ENCODE data around the gene FOXN1.
"Not testable (repeated sequence)": the region's sequence is repeated elsewhere in the genome, so short reads cannot be mapped to it uniquely, and the experiment has no call there.

The FOXN1 gene

GRCh38 chr17:28500712-28501379, 5.3 kb upstream of the FOXN1 start:
- DNase-seq (ENCODE audit: low spot score) = no peak

DNA sequence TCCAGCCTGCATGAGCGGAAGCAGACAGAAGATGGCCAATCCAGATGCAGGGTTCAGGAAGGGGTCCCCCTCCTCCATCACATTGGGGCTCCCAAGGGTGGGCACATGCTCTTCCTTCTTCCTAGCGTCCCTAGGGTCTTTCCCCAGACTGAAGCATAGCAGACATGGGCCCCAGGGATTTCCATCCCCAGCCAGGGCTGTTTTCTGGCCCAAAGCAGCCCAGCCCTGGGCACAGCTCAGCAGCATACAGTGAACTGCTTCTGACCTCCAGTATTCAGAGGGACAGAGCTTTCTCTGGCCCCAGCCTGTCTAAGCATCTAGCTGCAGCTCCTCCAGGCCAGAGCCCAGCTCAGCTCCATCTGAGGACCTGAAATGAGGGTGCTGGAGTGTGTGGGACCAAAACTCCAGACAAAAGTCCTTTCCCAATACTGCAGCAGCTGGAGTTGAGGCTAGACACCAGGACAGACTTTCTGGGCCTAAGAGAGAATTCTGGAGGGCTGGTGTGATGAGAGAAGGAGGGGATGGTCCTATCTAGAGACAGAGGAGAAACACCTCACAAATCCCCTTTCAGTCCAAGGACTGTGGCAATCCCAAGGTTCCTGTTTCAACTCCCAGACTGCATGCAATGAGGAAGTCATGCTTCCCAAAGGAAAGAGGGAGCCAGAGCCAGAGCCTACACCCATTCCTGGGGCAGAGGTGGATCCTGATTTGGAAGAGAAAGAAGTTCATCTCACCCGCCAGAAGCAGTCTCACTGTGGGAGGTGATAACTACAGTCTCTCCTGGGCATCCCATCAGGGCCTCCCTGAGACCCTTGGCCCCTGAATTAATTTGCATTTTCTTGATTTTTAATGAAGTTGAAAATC, 4.5 kb upstream of the FOXN1 start:
- DNase-seq (ENCODE audit: low spot score) = no peak

GRCh38 chr17:28503420-28503819, 2.7 kb upstream of the FOXN1 start:
- DNase-seq (ENCODE audit: low spot score) = no peak

DNA sequence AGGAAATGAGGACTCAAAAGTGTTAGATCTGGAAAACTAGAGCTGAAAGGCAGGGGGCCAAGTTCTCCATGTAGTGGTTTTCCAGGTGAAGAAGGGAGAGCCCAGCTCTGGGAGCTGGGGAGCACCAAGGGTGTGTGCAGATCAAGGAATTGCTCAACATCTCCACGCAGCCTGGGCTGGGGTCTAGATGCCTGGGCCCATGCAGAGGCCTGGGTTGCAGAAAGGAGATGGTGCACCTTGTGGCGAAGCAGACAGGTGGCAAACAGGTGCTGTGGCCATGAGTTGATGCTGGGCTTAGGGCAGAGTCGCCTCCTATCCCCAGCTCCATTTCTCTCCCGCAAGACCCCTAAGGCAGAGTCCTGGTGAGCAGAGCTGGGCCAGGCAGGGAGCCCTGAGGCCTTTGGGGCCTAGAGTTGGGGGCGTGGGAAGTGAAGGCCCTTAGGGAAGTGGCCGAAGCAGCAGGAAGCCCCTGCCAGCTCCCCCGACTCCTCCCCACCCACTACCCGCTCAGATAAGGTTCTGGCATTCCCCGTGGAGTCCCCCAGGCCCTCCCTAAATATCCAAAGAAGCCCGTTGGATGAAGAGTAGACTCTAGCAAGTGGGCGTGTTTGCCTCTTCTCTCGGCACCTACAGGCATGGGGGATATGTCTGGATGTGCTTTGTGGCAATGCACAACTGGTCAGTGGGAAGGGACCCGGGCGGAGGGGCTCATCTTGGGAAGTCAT, 777 bp downstream of the FOXN1 start:
- DNase-seq (ENCODE audit: low spot score) = no peak

DNA sequence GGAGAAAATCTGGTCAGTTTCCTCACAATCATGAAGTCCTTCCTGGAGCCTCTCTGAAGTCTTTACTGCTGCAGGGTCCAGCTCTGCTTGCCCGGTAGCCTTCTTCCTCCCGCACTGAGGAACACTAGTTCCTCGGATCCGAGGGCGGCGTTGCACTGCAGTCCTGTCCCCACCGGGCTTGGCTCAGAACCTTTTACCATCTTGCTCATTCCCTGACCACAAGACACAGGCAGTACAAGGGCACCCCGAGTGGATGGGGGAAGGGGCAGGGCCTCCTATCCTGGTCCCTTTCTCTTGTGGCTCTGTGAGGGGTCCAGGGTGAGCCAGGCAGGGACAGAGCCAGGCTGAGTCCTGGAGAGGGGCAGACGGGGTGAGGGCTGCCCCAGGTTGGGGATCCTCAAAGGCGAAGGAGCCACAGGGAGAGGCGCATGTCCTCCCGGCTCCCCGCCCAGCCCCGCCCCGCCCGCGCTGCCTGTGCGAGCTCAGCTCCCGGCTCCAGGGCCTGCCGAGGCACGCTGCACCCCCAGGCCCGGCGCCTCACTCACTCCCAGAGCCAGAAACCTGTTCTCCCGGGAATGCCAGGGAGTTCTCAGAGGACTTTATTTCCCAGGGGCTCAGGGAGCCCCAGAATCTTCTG, 1.5 kb downstream of the FOXN1 start:
- peak; percentile 42 for DNase-seq (ENCODE audit: low spot score)

DNA sequence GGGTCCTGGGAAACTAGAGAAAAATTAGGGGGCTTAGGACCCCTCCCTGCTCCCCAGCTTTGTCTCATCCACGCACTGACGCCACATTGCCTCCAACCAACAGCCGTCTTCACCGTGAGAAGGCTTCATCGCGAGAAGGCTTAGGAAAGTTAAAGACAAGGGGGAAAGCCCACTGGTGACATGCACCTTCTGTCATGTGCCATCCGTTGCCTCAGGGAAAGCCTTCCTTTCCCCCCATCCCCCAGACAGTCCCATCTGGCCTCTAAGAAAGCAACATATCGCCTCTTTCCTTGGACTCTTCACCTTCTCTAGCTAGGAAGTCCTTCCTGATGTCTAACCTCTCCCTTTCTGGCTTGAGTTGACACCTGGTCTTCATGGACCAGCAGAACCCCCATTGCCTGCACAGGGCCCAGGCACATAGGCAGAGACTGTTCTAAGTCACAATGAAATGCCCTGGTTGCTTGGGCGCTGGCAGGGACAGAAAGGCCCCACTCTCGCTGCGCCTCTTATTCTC, 2.1 kb downstream of the FOXN1 start:
- DNase-seq (ENCODE audit: low spot score) = no peak

GRCh38 chr17:28509789-28510188, 3.6 kb downstream of the FOXN1 start:
- DNase-seq (ENCODE audit: low spot score) = no peak

DNA sequence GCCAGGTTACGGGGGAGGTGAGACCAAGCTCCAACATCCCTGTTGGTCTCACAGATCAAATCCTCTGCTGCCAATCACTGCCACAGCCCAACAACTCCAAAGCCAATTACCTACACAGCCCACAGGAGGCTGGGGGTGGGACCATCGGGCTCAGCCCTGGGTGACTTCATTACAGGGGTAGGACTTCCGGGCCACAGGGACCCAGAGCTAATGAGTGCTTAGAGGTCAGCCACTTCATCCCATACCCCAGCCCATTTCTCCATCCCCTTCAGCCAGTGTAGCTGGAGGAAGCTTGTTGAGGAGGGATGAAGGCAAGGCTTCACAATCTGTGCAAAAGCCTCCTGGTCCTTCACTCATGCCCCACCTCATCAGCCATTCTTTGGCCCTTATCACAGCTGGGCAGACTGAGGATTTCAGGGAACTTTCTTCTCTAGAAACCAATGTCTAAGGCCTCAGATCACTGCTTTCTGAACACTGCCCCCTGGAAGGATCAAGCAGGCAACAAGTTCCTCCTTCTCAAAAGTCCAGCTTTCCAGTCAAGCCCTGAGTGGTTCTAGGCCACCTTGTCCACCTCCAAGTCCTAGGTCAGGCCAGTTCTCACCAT, 5.8 kb downstream of the FOXN1 start:
- DNase-seq (ENCODE audit: low spot score) = no peak

- no peak for DNase-seq (ENCODE audit: low spot score)
These were observed 7.3 kb downstream of the FOXN1 start for GRCh38 chr17:28513476-28513875.

- DNase-seq (ENCODE audit: low spot score) = no peak
These were observed 8.4 kb downstream of the FOXN1 start for GRCh38 chr17:28514561-28515002.

GRCh38 chr17:28515518-28515917, 9.4 kb downstream of the FOXN1 start:
- DNase-seq (ENCODE audit: low spot score) = no peak

DNA sequence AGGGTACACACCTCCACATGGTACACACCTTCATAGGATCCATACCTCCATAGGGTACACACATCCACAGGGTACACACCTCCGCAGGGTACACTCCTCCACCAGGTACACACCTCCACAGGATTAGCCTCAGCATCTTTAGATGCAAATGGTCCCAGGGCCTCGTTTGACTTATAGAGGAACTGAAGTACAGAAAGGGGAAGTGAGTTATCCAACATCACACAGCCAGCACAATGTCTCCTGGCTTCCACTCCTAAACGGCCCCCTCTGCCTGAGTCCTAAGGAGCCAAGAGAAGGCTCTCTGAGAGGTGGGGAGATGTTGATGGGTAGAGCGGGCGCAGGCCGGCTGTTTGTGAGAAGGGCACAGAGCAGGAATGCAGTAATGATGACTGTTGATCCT, 12.0 kb downstream of the FOXN1 start:
- DNase-seq (ENCODE audit: low spot score) = no peak

GRCh38 chr17:28518578-28518977, 12.4 kb downstream of the FOXN1 start:
- no peak for DNase-seq (ENCODE audit: low spot score)

- DNase-seq (ENCODE audit: low spot score) = no peak
These were observed 13.1 kb downstream of the FOXN1 start for GRCh38 chr17:28519236-28519635.

- no peak for DNase-seq (ENCODE audit: low spot score)
These were observed 14.5 kb downstream of the FOXN1 start for GRCh38 chr17:28520687-28521086.

DNA sequence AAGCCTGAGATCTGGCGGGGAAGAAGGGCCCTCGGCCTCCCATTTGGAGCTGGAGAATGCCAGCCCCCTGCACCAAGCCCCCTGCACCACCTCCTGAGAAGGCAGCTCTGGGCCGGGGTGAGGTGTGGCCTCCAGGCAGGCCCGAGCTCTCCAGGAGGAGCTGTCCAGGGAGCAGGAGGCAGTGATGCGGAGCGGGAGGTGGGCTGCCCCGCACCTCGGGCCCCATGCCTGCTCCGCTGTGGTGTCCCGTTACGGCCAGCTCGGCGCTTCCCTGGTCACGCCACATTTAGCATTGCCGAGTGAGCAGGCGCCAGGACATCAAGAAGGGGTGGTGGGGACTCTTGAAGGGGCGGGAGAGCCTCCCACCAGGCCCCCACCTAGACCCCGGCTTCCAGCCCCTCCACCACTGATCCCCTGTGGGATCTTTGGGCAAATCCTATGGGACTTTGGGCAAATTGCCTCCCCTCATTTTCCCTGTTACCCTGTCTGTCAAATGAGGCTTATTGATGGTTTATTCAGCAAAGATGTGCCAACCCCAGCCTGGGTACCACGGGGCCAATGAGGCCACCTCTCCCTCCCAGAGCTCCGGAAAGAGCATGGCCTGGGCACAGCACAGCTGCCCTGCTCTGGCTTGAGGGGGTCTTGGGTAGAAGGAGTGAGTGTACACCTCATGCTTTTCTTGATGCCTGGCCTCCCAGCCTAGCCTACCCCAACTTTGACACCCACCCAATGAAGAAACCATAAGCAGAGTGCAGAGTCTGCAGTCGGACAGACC, 15.3 kb downstream of the FOXN1 start:
- DNase-seq (ENCODE audit: low spot score) = no peak

GRCh38 chr17:28522281-28522680, 16.1 kb downstream of the FOXN1 start:
- DNase-seq (ENCODE audit: low spot score) = not testable (repeated sequence)

- DNase-seq (ENCODE audit: low spot score) = no peak
These were observed 17.0 kb downstream of the FOXN1 start for GRCh38 chr17:28523186-28523585.

GRCh38 chr17:28523876-28524275, 17.7 kb downstream of the FOXN1 start:
- DNase-seq (ENCODE audit: low spot score) = no peak

- peak; percentile 60 for DNase-seq (ENCODE audit: low spot score)
These were observed 18.6 kb downstream of the FOXN1 start for GRCh38 chr17:28524476-28525424.

Data from GM03348 (cell line).